ENCODE results near the gene EFEMP1. TPM values are rescaled to one million over a fixed set of nuclear protein-coding genes. Genes with fewer than 3 reads are reported as not detected.

EFEMP1 gene
- total and polyA plus RNA-seq, 10 donors = 9.8 to 155 (median 43.0) TPM

DNA sequence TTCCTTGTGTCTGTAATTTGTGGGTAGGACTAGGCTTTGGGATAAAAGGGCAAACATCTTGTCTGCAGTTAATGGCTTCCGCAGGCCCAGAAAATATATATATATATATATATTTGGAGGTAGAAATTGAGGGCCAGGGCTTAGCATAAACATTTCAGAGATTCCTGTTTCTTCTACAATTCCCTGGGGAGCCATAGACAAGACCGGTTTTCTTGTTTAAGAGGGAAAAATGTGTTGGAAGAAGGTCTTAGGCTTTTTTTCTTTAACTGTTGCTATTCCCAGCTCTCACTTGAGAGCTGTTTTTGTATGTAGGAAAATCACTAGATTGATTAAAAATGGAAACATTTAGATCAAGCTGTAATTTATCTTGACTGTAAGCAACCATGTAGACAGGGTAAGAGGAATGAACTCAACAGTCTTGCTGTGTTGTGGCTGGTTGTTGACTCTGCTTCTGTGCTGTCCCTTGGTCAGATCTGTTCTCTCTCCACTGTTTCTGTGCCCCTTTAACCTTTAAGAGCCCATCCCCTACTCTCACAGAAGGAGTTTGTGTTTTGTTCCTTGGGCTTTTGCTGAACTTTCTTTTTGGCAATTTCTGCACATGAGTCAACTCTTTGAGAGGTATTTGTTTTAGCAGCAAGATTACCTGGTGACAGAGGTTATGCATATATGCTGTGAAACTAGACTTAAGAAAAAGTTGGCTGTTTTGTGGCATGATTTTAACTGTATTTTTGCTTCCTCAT lies 58.3 kb downstream of the EFEMP1 start:
- no peaks in the 10 kb centered on the region for H3K27me3 ChIP-seq (replicated peaks in 1 of 7)
- H3K4me1 ChIP-seq = peaks cover 0 to 4% (median 0%) of the 10 kb centered on the region in 6 donors
- no peak overlapping the region for H3K4me3 ChIP-seq
- TF ChIP-seq POLR2AphosphoS5 (IDR thresholded peaks at IDR 0.05) = no peak
- TF ChIP-seq, protein P1, sequence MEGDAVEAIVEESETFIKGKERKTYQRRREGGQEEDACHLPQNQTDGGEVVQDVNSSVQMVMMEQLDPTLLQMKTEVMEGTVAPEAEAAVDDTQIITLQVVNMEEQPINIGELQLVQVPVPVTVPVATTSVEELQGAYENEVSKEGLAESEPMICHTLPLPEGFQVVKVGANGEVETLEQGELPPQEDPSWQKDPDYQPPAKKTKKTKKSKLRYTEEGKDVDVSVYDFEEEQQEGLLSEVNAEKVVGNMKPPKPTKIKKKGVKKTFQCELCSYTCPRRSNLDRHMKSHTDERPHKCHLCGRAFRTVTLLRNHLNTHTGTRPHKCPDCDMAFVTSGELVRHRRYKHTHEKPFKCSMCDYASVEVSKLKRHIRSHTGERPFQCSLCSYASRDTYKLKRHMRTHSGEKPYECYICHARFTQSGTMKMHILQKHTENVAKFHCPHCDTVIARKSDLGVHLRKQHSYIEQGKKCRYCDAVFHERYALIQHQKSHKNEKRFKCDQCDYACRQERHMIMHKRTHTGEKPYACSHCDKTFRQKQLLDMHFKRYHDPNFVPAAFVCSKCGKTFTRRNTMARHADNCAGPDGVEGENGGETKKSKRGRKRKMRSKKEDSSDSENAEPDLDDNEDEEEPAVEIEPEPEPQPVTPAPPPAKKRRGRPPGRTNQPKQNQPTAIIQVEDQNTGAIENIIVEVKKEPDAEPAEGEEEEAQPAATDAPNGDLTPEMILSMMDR (IDR thresholded peaks at IDR 0.05 in 8 of 11, conservative IDR thresholded peaks at IDR 0.05 in 3 of 11) = no peak
- TF ChIP-seq POLR2A (IDR thresholded peaks at IDR 0.05) = no peak
- H3K9me3 ChIP-seq = no peaks in the 10 kb centered on the region
- H3K27ac ChIP-seq = no peak overlapping the region
- intact Hi-C loops (cut with DNase I; ENCODE audit: low total_unique reads) = no loop called here
- no peaks in the 10 kb centered on the region for H3K36me3 ChIP-seq
- DNase-seq = no peak
- WGBS, 5 donors = 69 to 79% (median 76%) methylated on average over 2 of the region's 2 CpGs

DNA sequence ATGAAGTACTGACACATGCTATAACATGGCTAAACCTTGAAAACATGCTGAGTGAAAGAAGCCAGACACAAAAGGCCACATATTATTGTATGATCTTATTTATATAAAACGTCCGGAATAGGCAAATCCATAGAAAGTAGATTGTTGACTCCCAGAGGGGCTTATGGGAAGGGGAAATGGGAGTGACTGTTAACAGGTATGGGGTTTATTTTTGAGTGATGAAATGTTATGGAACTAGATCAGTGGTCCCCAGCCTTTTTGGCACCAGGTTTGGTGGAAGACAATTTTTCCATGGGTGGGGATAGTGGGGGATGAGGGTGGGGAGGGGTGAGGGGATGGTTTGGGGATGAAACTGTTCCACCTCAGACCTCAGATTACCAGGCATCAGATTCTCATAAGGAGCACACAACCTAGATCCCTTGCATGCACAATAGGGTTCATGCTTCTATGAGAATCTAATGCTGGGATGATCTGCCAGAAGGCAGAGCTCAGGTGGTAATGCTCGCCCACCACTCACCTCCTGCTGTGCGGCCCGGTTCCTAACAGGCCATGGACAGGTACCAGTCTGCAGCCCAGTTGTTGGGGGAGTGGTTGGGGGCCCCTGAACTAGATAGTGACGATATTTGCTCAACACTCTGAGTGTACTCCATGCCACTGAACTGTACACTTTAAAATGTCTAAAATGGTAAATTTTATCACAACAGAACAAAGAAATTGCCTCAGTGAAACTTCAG lies 59.1 kb downstream of the EFEMP1 start:
- peaks cover 0 to 4% (median 0%) of the 10 kb centered on the region in 6 donors for H3K4me1 ChIP-seq
- H3K4me3 ChIP-seq = no peak overlapping the region
- H3K27me3 ChIP-seq (replicated peaks in 1 of 7) = no peaks in the 10 kb centered on the region
- TF ChIP-seq POLR2A (IDR thresholded peaks at IDR 0.05) (no peak), POLR2AphosphoS5 (IDR thresholded peaks at IDR 0.05) (no peak)
- TF ChIP-seq, protein P1 (IDR thresholded peaks at IDR 0.05 in 8 of 11, conservative IDR thresholded peaks at IDR 0.05 in 3 of 11) = no peak
- intact Hi-C loops (cut with DNase I; ENCODE audit: low total_unique reads) = no loop called here
- H3K9me3 ChIP-seq = no peaks in the 10 kb centered on the region
- 85 to 90% (median 86%) methylated on average over 6 of the region's 6 CpGs for WGBS, 5 donors
- no peaks in the 10 kb centered on the region for H3K36me3 ChIP-seq
- DNase-seq = no peak
- H3K27ac ChIP-seq = no peak overlapping the region

- intact Hi-C loops (cut with DNase I; ENCODE audit: low total_unique reads) = no loop called here
- Histone ChIP-seq H3K4me1 (peaks cover 0 to 4% (median 0%) of the 10 kb centered on the region in 6 donors), H3K27ac (peak overlapping the region in 2 of 8 donors; percentile 31 to 32), H3K27me3 (replicated peaks in 1 of 7) (no peaks in the 10 kb centered on the region), H3K9me3 (no peaks in the 10 kb centered on the region), H3K4me3 (no peak overlapping the region), H3K36me3 (no peaks in the 10 kb centered on the region)
- no peak for DNase-seq
- WGBS, 5 donors = 82 to 94% (median 89%) methylated on average over 7 of the region's 7 CpGs
- TF ChIP-seq, protein P1 (IDR thresholded peaks at IDR 0.05 in 8 of 11, conservative IDR thresholded peaks at IDR 0.05 in 3 of 11) = no peak
- no peak for TF ChIP-seq POLR2A (IDR thresholded peaks at IDR 0.05)
- no peak for TF ChIP-seq POLR2AphosphoS5 (IDR thresholded peaks at IDR 0.05)
Measured at GRCh38 chr2:55862673-55863390, 60.8 kb downstream of the EFEMP1 start.
